Neural crest cell (in vitro differentiated cells): ENCODE measurements around the gene CIPC. TPM values are rescaled to one million over a fixed set of nuclear protein-coding genes. Genes with fewer than 3 reads are reported as not detected.

Source experiments
- DNase-seq: peaks from one replicate; pipeline ENCODE4 v3.0.0; 2021; ENCODE audit warnings: low read depth, mixed read lengths, low spot score
- H3K27ac Mint-ChIP-seq: one replicate; pipeline ENCODE4 v1.8.0; 2021; ENCODE audit warnings: mild to moderate bottlenecking, mixed read lengths; ENCODE audit not compliant: unreplicated experiment
- H3K27me3 Mint-ChIP-seq: 2 replicates; pipeline ENCODE4 v1.8.0; 2021; ENCODE audit warnings: low read depth, mild to moderate bottlenecking, mixed read lengths
- H3K36me3 Mint-ChIP-seq: 2 replicates; pipeline ENCODE4 v1.8.0; 2021; ENCODE audit warnings: low read depth, mild to moderate bottlenecking, mixed read lengths
- H3K4me1 Mint-ChIP-seq: 2 replicates; pipeline ENCODE4 v1.8.0; 2021; ENCODE audit warnings: mixed read lengths
- H3K4me3 Mint-ChIP-seq: one replicate; pipeline ENCODE4 v1.8.0; 2021; ENCODE audit warnings: mild to moderate bottlenecking, mixed read lengths
- H3K9me3 Mint-ChIP-seq: 2 replicates; pipeline ENCODE4 v1.8.0; 2021; ENCODE audit warnings: mixed read lengths
- total RNA-seq: library from RNA; stranded (reverse); gene quantifications from 2 replicates; pipeline ENCODE4 v1.2.1, GENCODE V29; 2021
- TF ChIP-seq, protein P1 (sequence below): fragments of 200-600 bp; sonication (generic); conservative IDR thresholded peaks from 2 replicates; pipeline ENCODE4 v1.5.0; 2021; ENCODE audit warnings: antibody characterized with exemption, mild to moderate bottlenecking

Gene CIPC
- total RNA-seq, 1 donor from 2014 or later, result 28.7 TPM

DNA sequence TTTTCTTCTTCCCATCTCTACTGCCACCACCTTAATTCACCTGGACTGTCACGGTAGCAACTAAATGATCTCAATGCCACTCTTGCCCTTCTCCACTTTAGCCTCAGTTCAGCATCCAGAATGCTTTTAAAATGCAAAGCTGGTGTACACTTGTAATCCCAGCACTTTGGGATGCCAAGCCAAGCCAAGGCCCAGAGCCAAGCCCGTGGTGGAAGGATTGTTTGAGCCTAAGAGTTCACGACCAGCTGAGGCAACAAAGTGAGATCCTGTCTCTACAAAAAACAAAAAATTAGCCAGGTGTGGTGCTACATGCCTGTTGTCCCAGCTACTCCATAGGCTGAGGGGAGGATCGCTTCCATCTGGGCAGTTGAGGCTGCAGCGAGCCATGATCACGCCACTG lies 5.9 kb downstream of the CIPC start:
- Mint-ChIP-seq H3K36me3 (peaks cover 13% of the 10 kb centered on the region), H3K27me3 (no peaks in the 10 kb centered on the region), H3K27ac (no peak overlapping the region), H3K4me3 (peak overlapping the region; percentile 45), H3K4me1 (peaks cover 86% of the 10 kb centered on the region), H3K9me3 (no peaks in the 10 kb centered on the region)
- TF ChIP-seq, protein P1, sequence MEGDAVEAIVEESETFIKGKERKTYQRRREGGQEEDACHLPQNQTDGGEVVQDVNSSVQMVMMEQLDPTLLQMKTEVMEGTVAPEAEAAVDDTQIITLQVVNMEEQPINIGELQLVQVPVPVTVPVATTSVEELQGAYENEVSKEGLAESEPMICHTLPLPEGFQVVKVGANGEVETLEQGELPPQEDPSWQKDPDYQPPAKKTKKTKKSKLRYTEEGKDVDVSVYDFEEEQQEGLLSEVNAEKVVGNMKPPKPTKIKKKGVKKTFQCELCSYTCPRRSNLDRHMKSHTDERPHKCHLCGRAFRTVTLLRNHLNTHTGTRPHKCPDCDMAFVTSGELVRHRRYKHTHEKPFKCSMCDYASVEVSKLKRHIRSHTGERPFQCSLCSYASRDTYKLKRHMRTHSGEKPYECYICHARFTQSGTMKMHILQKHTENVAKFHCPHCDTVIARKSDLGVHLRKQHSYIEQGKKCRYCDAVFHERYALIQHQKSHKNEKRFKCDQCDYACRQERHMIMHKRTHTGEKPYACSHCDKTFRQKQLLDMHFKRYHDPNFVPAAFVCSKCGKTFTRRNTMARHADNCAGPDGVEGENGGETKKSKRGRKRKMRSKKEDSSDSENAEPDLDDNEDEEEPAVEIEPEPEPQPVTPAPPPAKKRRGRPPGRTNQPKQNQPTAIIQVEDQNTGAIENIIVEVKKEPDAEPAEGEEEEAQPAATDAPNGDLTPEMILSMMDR, result no peak
- no peak for DNase-seq

DNA sequence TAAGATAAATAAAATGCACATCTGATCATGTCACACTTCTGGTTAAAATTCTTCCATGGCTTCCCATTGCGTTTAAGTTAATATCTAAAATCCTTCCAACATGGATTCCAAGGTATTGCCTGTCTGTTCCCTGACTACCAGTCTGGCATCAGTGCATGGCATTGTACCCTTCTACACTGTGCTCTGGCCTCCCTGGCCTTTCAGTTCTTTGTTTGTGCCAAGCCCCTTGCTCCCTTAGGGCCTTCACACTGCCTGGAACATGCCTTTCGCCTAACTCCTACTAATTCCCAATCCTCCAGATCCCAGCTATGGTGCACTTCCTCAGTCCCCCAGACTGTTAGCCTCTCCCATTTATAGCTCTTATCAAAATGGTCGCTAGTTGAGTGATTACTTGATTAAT lies 6.3 kb downstream of the CIPC start:
- Mint-ChIP-seq H3K27me3 (no peaks in the 10 kb centered on the region), H3K9me3 (no peaks in the 10 kb centered on the region), H3K27ac (no peak overlapping the region), H3K4me1 (peaks cover 84% of the 10 kb centered on the region), H3K4me3 (peak overlapping the region; percentile 39), H3K36me3 (peaks cover 15% of the 10 kb centered on the region)
- no peak for DNase-seq
- TF ChIP-seq, protein P1, result no peak

DNA sequence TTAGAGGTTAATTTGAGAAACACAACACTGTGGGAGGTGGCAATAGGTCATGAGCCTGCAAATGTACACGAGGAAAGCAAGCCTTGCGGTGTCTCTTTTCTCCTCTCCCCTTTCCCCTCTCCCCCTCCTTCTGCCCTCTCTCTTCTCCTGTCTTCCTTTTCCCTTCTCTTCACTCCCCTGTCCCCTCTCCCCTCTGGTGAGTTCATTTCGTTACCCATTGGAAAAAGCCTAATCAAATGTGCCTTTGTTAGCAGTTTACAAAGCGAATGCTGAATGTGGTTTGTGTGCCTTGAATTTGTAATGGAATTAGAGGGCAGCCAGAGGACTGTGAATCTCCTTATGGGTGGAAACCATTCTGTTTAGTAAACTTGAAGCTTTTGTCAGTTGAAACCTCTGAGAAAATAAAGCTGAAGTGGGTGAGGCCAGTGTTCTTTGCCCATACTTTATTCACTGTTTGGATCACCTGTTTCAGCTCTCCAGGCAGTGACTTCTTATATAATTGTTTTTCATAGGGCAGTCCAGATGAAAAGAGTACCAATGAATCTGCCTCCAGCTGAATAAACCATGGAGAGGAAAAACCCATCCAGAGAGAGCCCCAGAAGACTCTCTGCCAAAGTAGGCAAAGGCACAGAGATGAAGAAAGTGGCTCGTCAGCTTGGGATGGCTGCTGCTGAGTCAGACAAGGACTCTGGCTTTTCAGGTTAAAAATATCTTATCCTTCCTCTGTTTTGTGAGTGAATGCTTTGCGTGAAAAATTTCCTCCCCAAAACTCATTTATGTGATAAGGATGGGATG lies 7.3 kb downstream of the CIPC start:
- Mint-ChIP-seq H3K27me3 (no peaks in the 10 kb centered on the region), H3K4me1 (peaks cover 88% of the 10 kb centered on the region), H3K36me3 (peaks cover 15% of the 10 kb centered on the region), H3K9me3 (no peaks in the 10 kb centered on the region), H3K27ac (peak overlapping the region; percentile 66), H3K4me3 (peak overlapping the region; percentile 35)
- TF ChIP-seq, protein P1, result no peak
- no peak for DNase-seq

DNA sequence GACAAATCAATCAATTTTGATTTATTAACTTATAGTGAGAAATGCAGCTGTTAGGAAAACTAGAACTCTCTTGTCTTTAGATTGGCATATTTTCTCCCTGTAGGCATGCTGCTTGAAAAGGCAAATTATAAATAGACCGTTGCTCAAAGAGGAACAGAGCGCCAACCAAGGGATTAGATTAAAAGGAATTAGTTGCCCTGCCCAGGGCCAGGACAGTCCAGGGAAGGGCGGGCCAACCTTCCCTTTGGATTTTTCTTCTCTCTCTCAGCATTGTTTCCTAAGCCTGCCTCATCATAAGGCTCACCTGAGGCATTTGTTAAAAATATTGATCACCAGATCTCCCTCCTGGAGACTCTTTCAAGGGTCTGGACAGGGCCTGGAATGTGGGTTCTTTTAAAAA lies 8.6 kb downstream of the CIPC start:
- Mint-ChIP-seq H3K4me1 (peaks cover 91% of the 10 kb centered on the region), H3K9me3 (no peaks in the 10 kb centered on the region)
- DNase-seq, result no peak

DNA sequence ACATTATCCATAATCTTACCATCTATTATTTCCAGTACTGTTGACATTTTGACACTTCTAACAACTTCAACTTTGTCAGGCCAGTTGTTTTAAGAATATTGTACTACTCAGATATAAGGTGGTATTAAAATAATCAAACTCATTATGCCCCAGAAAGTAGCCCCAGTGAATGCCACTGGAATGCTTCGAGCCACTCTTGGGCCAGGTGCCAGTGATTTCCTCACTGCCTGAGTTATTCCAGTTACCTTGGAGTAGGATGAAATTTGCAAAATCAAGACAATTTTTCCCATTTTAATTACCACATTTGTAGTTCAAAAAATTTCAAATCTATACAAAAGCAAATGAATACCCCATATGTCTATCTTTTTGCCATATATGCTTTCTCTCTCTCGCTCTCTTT lies 9.2 kb downstream of the CIPC start:
- no peak overlapping the region for H3K4me3 Mint-ChIP-seq
- peaks cover 89% of the 10 kb centered on the region for H3K4me1 Mint-ChIP-seq
- no peak overlapping the region for H3K27ac Mint-ChIP-seq
- no peak for DNase-seq
- TF ChIP-seq, protein P1, result no peak
- H3K9me3 Mint-ChIP-seq, result no peaks in the 10 kb centered on the region
- H3K36me3 Mint-ChIP-seq, result peaks cover 20% of the 10 kb centered on the region
- H3K27me3 Mint-ChIP-seq, result no peaks in the 10 kb centered on the region

More for the DNA sequence above, 8.6 kb downstream of the CIPC start:
- TF ChIP-seq, protein P1, result no peak
- no peak overlapping the region for H3K4me3 Mint-ChIP-seq
- no peak overlapping the region for H3K27ac Mint-ChIP-seq
- peaks cover 20% of the 10 kb centered on the region for H3K36me3 Mint-ChIP-seq
- H3K27me3 Mint-ChIP-seq, result no peaks in the 10 kb centered on the region
